ENCODE results near the gene ABCB8.

ABCB8 gene

GRCh38 chr7:151080067-151080521, 51.8 kb downstream of the ABCB8 start:
- TF ChIP-seq, protein P1, sequence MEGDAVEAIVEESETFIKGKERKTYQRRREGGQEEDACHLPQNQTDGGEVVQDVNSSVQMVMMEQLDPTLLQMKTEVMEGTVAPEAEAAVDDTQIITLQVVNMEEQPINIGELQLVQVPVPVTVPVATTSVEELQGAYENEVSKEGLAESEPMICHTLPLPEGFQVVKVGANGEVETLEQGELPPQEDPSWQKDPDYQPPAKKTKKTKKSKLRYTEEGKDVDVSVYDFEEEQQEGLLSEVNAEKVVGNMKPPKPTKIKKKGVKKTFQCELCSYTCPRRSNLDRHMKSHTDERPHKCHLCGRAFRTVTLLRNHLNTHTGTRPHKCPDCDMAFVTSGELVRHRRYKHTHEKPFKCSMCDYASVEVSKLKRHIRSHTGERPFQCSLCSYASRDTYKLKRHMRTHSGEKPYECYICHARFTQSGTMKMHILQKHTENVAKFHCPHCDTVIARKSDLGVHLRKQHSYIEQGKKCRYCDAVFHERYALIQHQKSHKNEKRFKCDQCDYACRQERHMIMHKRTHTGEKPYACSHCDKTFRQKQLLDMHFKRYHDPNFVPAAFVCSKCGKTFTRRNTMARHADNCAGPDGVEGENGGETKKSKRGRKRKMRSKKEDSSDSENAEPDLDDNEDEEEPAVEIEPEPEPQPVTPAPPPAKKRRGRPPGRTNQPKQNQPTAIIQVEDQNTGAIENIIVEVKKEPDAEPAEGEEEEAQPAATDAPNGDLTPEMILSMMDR (IDR thresholded peaks at IDR 0.05; ENCODE audit: extremely low read depth, insufficient read depth, missing control alignments), result no peak
- no peak for DNase-seq (ENCODE audit: low spot score)
- in situ Hi-C loops (cut with MboI; ENCODE audit: low pct_unique_long_range_greater_than_20kb, low sequenced_read_pairs, unreplicated experiment), result no loop called here

DNA sequence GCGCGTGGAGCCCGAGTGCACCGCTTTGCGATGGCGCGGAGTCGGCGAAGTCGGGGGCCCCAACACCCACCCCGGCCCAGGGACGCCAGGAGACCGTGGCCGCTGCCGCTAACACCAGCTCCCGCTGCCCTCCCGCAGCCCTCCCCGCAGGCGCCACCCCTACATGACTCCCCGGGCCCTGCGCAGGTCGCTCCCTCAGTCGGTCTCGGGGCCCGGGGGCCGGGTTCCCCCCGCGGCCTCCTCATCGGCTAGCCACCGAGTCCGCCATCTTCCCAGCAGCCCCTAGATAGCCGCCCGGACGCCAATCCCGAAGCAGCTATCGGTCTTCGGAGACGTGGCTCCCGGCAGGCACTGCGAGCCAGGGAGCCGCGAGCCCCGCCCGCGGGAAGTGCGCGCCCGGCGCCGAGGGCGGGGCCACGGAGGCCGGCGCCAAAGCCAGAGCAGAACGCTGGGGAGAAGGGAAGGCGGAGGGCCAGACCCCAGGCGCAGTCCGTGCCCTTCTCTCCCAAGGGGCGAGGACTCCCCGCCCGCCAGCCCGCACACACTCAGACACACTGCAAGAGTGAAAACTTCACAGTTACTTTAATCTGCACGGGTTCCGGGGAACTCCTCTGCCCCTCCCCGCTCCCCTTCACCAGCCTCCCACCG, 52.4 kb downstream of the ABCB8 start, which contains the start of gene FASTK:
FASTK (minus strand) TSS at position 288 of the 648 bp plus-strand sequence; CDS start at position 245, 43 bp downstream.
- TF ChIP-seq, protein P1 (IDR thresholded peaks at IDR 0.05; ENCODE audit: extremely low read depth, insufficient read depth, missing control alignments), result no peak
- DNase-seq (ENCODE audit: low spot score), result peak; percentile 99
- in situ Hi-C loops (cut with MboI; ENCODE audit: low pct_unique_long_range_greater_than_20kb, low sequenced_read_pairs, unreplicated experiment), result no loop called here

- in situ Hi-C loops (cut with MboI; ENCODE audit: low pct_unique_long_range_greater_than_20kb, low sequenced_read_pairs, unreplicated experiment), result no loop called here
- TF ChIP-seq, protein P1 (IDR thresholded peaks at IDR 0.05; ENCODE audit: extremely low read depth, insufficient read depth, missing control alignments), result no peak
- DNase-seq (ENCODE audit: low spot score), result no peak
Observed at GRCh38 chr7:151081170-151082101, 53.2 kb downstream of the ABCB8 start.

DNA sequence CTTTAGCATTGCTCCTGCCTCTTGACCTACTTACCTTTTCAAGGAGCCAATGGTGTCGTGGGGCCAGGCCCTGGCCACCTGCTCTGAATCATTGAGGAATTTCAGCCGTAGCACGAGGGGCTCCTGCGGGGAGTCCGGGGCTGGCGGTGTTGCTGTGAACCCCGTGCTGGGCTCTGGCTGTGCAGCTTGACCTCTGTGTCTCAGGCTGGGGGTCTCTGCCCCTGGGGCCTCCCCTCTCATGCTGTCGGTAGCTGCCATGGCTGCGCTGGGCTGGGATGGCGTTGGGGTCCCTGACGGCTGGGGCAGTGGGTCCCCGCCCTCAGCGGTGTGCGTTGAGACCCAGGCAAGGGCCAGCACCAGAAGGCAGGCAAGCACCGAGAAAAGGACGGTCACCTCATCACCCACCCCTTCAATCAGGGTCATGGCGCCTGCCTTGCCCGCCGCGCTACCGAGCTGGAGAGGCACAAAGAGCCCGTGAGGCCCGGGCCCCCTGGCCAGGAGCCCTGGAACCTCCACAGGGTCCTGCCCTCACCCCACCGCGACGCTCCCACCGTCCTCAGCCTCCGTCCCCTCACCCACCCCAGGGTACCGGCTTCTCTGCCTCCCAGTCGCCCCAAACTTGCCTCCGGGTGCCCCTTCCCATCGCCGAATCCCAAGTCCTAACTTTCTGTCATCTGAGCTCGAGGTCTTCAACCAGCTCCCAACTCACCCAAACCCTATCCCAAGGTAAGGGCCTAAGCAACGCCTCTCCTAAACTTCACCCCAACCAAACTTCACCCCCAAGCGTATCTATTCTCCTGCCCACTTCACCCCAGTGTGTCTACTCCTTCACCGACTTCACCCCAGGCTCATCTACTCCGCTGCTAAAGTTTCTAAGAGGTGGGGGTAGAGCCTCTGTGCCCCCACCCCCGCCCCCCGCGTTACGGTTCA, 54.2 kb downstream of the ABCB8 start:
- TF ChIP-seq, protein P1 (IDR thresholded peaks at IDR 0.05; ENCODE audit: extremely low read depth, insufficient read depth, missing control alignments), result no peak
- no peak for DNase-seq (ENCODE audit: low spot score)
- in situ Hi-C loops (cut with MboI; ENCODE audit: low pct_unique_long_range_greater_than_20kb, low sequenced_read_pairs, unreplicated experiment), result no loop called here

DNA sequence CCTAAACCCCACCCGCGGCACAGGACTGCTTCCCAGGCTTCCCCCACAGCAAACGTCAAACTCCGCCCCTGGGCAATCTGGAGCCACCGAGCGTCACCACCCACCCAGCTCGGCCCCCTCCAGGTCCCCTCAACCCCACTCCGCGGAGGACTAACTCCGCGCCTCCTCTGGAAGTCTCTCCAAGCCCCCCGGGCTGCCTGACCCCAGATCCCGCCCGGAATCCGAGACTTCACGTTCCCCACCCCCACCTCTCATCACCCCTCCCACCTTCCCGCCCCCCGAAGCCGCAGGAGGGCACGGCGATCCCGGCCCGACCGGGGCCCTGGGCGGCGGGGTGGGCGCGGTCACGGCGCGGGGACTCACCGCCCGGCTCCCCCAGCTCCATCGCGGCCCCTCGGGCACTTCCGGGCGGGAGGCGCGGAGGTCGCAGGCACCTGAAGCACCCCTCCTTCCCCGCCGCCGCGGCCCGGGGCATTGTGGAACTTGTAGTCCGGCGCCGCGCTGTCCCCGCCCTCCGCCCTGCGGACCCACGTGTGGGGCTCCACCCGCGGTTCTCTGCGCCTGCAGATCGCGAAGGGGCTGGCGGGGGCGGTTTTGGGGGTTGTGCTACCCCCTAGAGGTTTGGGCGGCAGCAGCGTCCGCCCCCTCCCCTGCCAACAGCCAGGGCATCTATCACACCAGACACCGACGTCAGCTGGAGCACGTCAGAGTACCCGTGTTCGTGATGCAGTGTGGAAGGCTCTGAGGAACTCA, 55.0 kb downstream of the ABCB8 start, which contains the start of gene TMUB1:
TMUB1 (minus strand) TSS at position 423 of the 753 bp plus-strand sequence. CDS start 930 bp downstream, outside the sequence.
- TF ChIP-seq, protein P1 (IDR thresholded peaks at IDR 0.05; ENCODE audit: extremely low read depth, insufficient read depth, missing control alignments), result no peak
- DNase-seq (ENCODE audit: low spot score), result peak; percentile 90
- in situ Hi-C loops (cut with MboI; ENCODE audit: low pct_unique_long_range_greater_than_20kb, low sequenced_read_pairs, unreplicated experiment), result no loop called here

Data from GM13977 (cell line).